H1 (cell line): ENCODE measurements around the gene HNF4A. TPM values are rescaled to one million over a fixed set of nuclear protein-coding genes. Genes with fewer than 3 reads are reported as not detected.

ENCODE experiments used
- CTCF ChIA-PET: fragments of 300-600 bp; sonication (Branson Sonifier 250); formaldehyde crosslinking; loops from one replicate; lab custom pipeline; 2021; ENCODE audit not compliant: partially characterized antibody; lab: Charles Lee
- POLR2A ChIA-PET: fragments of 300-600 bp; sonication (Branson Sonifier 250); formaldehyde crosslinking; loops from one replicate; lab custom pipeline; 2021; ENCODE audit warnings: inconsistent platforms; ENCODE audit not compliant: partially characterized antibody; lab: Charles Lee
- DNase-seq, 2 experiments: peaks; one replicate each; pipeline versions ENCODE4 v3.0.0 to v3.0.0-alpha.2; 2010 to 2022; ENCODE audit warnings: low spot score in 2 of 2, low read depth in 1 of 2, mixed read lengths in 1 of 2
- FAIRE-seq: peaks from 2 replicates; lab custom pipeline; 2011; peaks lifted over from hg19 to GRCh38; lab: Jason Lieb, UNC
- H2AFZ ChIP-seq: 2 replicates; pipeline ENCODE4 v1.8.1; 2012; ENCODE audit warnings: low read length, inconsistent platforms
- H2AK5ac ChIP-seq: 2 replicates; pipeline ENCODE4 v1.6.1; 2013; ENCODE audit warnings: low read depth, low read length
- H2BK120ac ChIP-seq: replicated peaks from 2 replicates; pipeline ENCODE3; 2013; ENCODE audit warnings: low read depth, low read length, inconsistent platforms
- H2BK12ac ChIP-seq: 2 replicates; pipeline ENCODE4 v1.6.1; 2013; ENCODE audit warnings: low read depth, low read length
- H2BK15ac ChIP-seq: 2 replicates; pipeline ENCODE4 v1.6.1; 2013; ENCODE audit warnings: low read length
- H2BK20ac ChIP-seq: 2 replicates; pipeline ENCODE4 v1.6.1; 2013; ENCODE audit warnings: low read length
- H2BK5ac ChIP-seq: 2 replicates; pipeline ENCODE4 v1.6.1; 2013; ENCODE audit warnings: low read depth, low read length
- H3K14ac ChIP-seq: 2 replicates; pipeline ENCODE4 v1.6.1; 2013; ENCODE audit warnings: inconsistent platforms; ENCODE audit not compliant: insufficient read length
- H3K18ac ChIP-seq: 2 replicates; pipeline ENCODE4 v1.6.1; 2013; ENCODE audit warnings: low read length; ENCODE audit errors: extremely low read depth
- H3K23ac ChIP-seq: 2 replicates; pipeline ENCODE4 v1.6.1; 2013; ENCODE audit warnings: inconsistent platforms; ENCODE audit not compliant: insufficient read length
- H3K23me2 ChIP-seq: 2 replicates; pipeline ENCODE4 v1.6.1; 2013; ENCODE audit warnings: low read depth, low read length
- H3K27ac ChIP-seq: 2 replicates; pipeline ENCODE4 v1.6.1; 2011; ENCODE audit warnings: low read depth, low read length, inconsistent platforms
- H3K27me3 ChIP-seq, 4 experiments: replicated peaks in 1 of 4; 1 replicate in 1 of 4; 2 replicates in 3 of 4; pipeline versions ENCODE4 v1.6.1 to v1.8.1; 2011 to 2013; ENCODE audit warnings: low read length in 3 of 4, mild to moderate bottlenecking in 3 of 4, inconsistent platforms in 2 of 4, mixed read lengths in 2 of 4, moderate library complexity in 1 of 4; ENCODE audit not compliant: control insufficient read depth in 3 of 4, insufficient read depth in 3 of 4; ENCODE audit errors: extremely low read depth in 1 of 4
- H3K36me3 ChIP-seq, 4 experiments: 2 replicates each; pipeline versions ENCODE4 v1.6.1 to v1.8.1; 2011 to 2013; ENCODE audit warnings: mild to moderate bottlenecking in 4 of 4, low read length in 3 of 4, moderate library complexity in 2 of 4, control low read depth in 1 of 4, inconsistent platforms in 1 of 4; ENCODE audit not compliant: insufficient read depth in 4 of 4, control insufficient read depth in 2 of 4
- H3K4ac ChIP-seq: replicated peaks from 2 replicates; pipeline ENCODE3; 2013; ENCODE audit warnings: low read length, low read depth, mixed read lengths, inconsistent platforms; ENCODE audit not compliant: insufficient read length
- H3K4me1 ChIP-seq, 4 experiments: replicated peaks in 1 of 4; 1 replicate in 1 of 4; 2 replicates in 3 of 4; pipeline versions ENCODE4 v1.6.1 to v1.8.1; 2011 to 2013; ENCODE audit warnings: low read length in 3 of 4, inconsistent platforms in 2 of 4, mixed read lengths in 1 of 4; ENCODE audit not compliant: insufficient read depth in 4 of 4, control insufficient read depth in 3 of 4
- H3K4me2 ChIP-seq, 2 experiments: 2 replicates each; pipeline versions ENCODE4 v1.6.1 to v1.8.1; 2011 to 2013; ENCODE audit warnings: low read depth in 2 of 2, low read length in 2 of 2, control low read depth in 1 of 2, inconsistent platforms in 1 of 2, mild to moderate bottlenecking in 1 of 2; ENCODE audit not compliant: insufficient read depth in 1 of 2
- H3K4me3 ChIP-seq, 4 experiments: fragments of 200-600, 300-600 bp in 1 of 4; sonication (generic), shearing (Covaris generic), sonication (Bioruptor Twin) in 1 of 4; 2 replicates each; pipeline versions ENCODE4 v1.5.1 to v1.8.1; 2011 to 2016; ENCODE audit warnings: low read length in 4 of 4, low read depth in 3 of 4, control low read depth in 2 of 4, inconsistent platforms in 2 of 4, mild to moderate bottlenecking in 2 of 4, mixed read lengths in 1 of 4, moderate library complexity in 1 of 4; ENCODE audit not compliant: insufficient read depth in 2 of 4; ENCODE audit errors: extremely low read depth in 1 of 4
- H3K56ac ChIP-seq: replicated peaks from 2 replicates; pipeline ENCODE3; 2013; ENCODE audit warnings: low read depth, mild to moderate bottlenecking, mixed read lengths, low read length, inconsistent platforms; ENCODE audit not compliant: insufficient read length
- H3K79me1 ChIP-seq: 2 replicates; pipeline ENCODE4 v1.6.1; 2013; ENCODE audit warnings: low read depth, low read length, control low read depth
- H3K79me2 ChIP-seq, 2 experiments: 2 replicates each; pipeline versions ENCODE4 v1.6.1 to v1.8.1; 2012 to 2013; ENCODE audit warnings: low read length in 2 of 2, mild to moderate bottlenecking in 2 of 2, inconsistent platforms in 1 of 2; ENCODE audit not compliant: insufficient read depth in 2 of 2, control insufficient read depth in 1 of 2
- H3K9ac ChIP-seq, 4 experiments: replicated peaks in 1 of 4; 1 replicate in 1 of 4; 2 replicates in 3 of 4; pipeline versions ENCODE4 v1.6.1 to v1.8.1; 2011 to 2013; ENCODE audit warnings: low read depth in 3 of 4, low read length in 3 of 4, control low read depth in 2 of 4, mild to moderate bottlenecking in 2 of 4, moderate library complexity in 2 of 4, inconsistent platforms in 1 of 4; ENCODE audit errors: extremely low read depth in 1 of 4
- H3K9me3 ChIP-seq, 2 experiments: 2 replicates each; pipeline versions ENCODE4 v1.6.1 to v1.8.1; 2012 to 2013; ENCODE audit warnings: mild to moderate bottlenecking in 2 of 2, moderate library complexity in 2 of 2, control low read depth in 1 of 2, inconsistent platforms in 1 of 2, low read depth in 1 of 2, low read length in 1 of 2, mixed read lengths in 1 of 2; ENCODE audit not compliant: insufficient read depth in 2 of 2
- H4K20me1 ChIP-seq, 2 experiments: replicated peaks in 1 of 2; 2 replicates each; pipeline versions ENCODE3 to v1.8.1; 2011 to 2013; ENCODE audit warnings: inconsistent platforms in 2 of 2, low read length in 2 of 2, mild to moderate bottlenecking in 1 of 2; ENCODE audit not compliant: insufficient read depth in 2 of 2, control insufficient read depth in 1 of 2
- H4K5ac ChIP-seq: 2 replicates; pipeline ENCODE4 v1.6.1; 2013; ENCODE audit warnings: low read length, low read depth, mixed read lengths, inconsistent platforms; ENCODE audit not compliant: insufficient read length
- H4K8ac ChIP-seq: 2 replicates; pipeline ENCODE4 v1.8.0; 2013; ENCODE audit warnings: mild to moderate bottlenecking, moderate library complexity, low read length, inconsistent platforms; ENCODE audit not compliant: insufficient read depth; ENCODE audit errors: extremely low read depth
- H4K91ac ChIP-seq: replicated peaks from 2 replicates; pipeline ENCODE3; 2013; ENCODE audit warnings: low read length, mixed read lengths, inconsistent platforms; ENCODE audit not compliant: insufficient read length
- KDM1A ChIP-seq: fragments of 200-600, 300-600 bp; sonication (generic); IDR thresholded peaks from 2 replicates; pipeline ENCODE4 v1.7.1; 2016; ENCODE audit warnings: mild to moderate bottlenecking, low read length, borderline replicate concordance
- PHF8 ChIP-seq: fragments of 200-600 bp; sonication (generic); conservative IDR thresholded peaks from 2 replicates; pipeline ENCODE4 v1.7.1; 2012; ENCODE audit warnings: low read depth, mild to moderate bottlenecking, inconsistent platforms, low read length, moderate library complexity
- RAD21 ChIP-seq, 2 experiments: IDR thresholded peaks in 1 of 2; conservative IDR thresholded peaks in 1 of 2; 2 replicates each; pipeline ENCODE4 v1.6.1; 2011; ENCODE audit warnings: low read depth in 2 of 2, low read length in 2 of 2, improper control_type of control experiment in 1 of 2, inconsistent platforms in 1 of 2, mild to moderate bottlenecking in 1 of 2, moderate library complexity in 1 of 2
- SIRT6 ChIP-seq: IDR thresholded peaks from one replicate; pipeline ENCODE4 v1.7.1; 2012; ENCODE audit warnings: low read length, inconsistent platforms
- TAF1 ChIP-seq: IDR thresholded peaks from 2 replicates; pipeline ENCODE4 v1.6.1; 2011; ENCODE audit warnings: mild to moderate bottlenecking, low read depth, low read length
- WGBS, 2 experiments: shearing (Covaris generic) in 1 of 2; methylation state at CpG; one replicate each; pipeline versions ENCODE4 v1.1.6 to v1.1.7; 2013 to 2015; ENCODE audit warnings: low lambda C conversion rate in 2 of 2, mixed read lengths in 2 of 2, inconsistent platforms in 1 of 2, low coverage in 1 of 2, missing lambda C conversion rate in 1 of 2; ENCODE audit not compliant: insufficient replicate concordance in 2 of 2, insufficient coverage in 1 of 2, insufficient read length in 1 of 2; ENCODE audit errors: extremely low coverage in 1 of 2, missing lambda C conversion rate in 1 of 2; 5-methylcytosine and 5-hydroxymethylcytosine counted together
- polyA plus RNA-seq, 7 experiments: library from polyadenylated mRNA; depleted of rRNA in 3 of 7; stranded (reverse) in 5 of 7; unstranded in 2 of 7; fragments of >200 nt in 5 of 7; fragments of 200-250 nt in 2 of 7; gene quantifications; 1 replicate in 5 of 7; 2 replicates in 1 of 7; 4 replicates in 1 of 7; pipeline versions ENCODE4 v1.2.1 to v1.2.3, GENCODE V29; 2011 to 2013; ENCODE audit warnings: missing spikeins in 2 of 7, mixed read lengths in 2 of 7
- total RNA-seq: library from RNA; stranded (reverse); fragmentation: NEBNext Ultra II Directional; extraction: Animal tissue kit (Norgen Biotek cat#: 25700); gene quantifications from 2 replicates; pipeline ENCODE4 v1.2.1, GENCODE V29; 2021

The HNF4A gene
- total and polyA plus RNA-seq, 2 of the 8 experiments (the other 6 are each of a cell fraction or from before 2014, with no cell fraction given), result 0.03 TPM; not detected in 1

DNA sequence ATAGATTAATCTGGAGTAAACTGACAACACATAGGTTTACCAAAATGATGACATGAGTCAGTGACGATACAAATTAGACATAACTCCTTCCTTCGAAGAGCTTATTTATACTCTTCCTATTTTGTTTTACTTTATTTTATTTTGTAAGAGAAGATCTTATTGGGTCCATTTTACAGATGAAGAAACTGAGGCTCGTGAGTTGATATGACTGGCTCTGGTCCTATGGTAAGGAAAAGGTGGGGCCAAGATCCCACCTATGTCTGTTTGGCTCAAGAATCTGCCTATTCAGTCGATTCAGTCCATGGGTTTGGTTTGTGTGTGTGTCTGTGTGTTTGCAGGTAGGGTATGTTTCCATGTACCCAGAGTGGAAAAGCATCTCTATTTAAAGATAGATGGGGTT is 27.1 kb upstream of the HNF4A start:
- 87% methylated on average over 4 of the region's 4 CpGs; no CpG with 5 or more reads in 1 of the 2 experiments for WGBS, 2 experiments
- H2BK5ac ChIP-seq, result no peak overlapping the region
- no peak overlapping the region for H3K9ac ChIP-seq
- no peak overlapping the region for H4K5ac ChIP-seq
- H3K4me2 ChIP-seq, result no peak overlapping the region
- no peaks in the 10 kb centered on the region for H3K9me3 ChIP-seq
- no peak overlapping the region for H2AK5ac ChIP-seq
- no peak overlapping the region for H3K4me3 ChIP-seq
- no peak overlapping the region for H2AFZ ChIP-seq
- H3K14ac ChIP-seq, result no peak overlapping the region
- DNase-seq, result no peak
- H2BK120ac ChIP-seq, result no peak overlapping the region
- no peak overlapping the region for H4K91ac ChIP-seq
- no peak overlapping the region for H3K4ac ChIP-seq
- H3K27me3 ChIP-seq, result no peaks in the 10 kb centered on the region; a peak in 1 of 7 replicates
- no peak overlapping the region for H4K8ac ChIP-seq
- TF ChIP-seq TAF1 (no peak), RAD21 (IDR thresholded peaks at IDR 0.05 in 1 of 2, conservative IDR thresholded peaks at IDR 0.05 in 1 of 2; ENCODE audit: low read depth in 2 of 2, low read length in 2 of 2) (no peak), KDM1A (0 out of 2 replicates have a peak, but pooled peaks have one; percentile 14), SIRT6 (no peak), PHF8 (no peak)
- TF ChIP-seq, all 59 proteins: peak for 1
- no peak overlapping the region for H2BK15ac ChIP-seq
- H3K18ac ChIP-seq, result no peak overlapping the region
- H3K23ac ChIP-seq, result no peak overlapping the region
- H2BK20ac ChIP-seq, result no peak overlapping the region; the same call in 1 of the 2 replicates
- no peaks in the 10 kb centered on the region for H3K36me3 ChIP-seq
- H3K27ac ChIP-seq, result no peak overlapping the region
- no peak for FAIRE-seq
- CTCF ChIA-PET, result interaction anchor here (1.2 to 4.9 kb wide), 3 partner anchors 10 to 17 kb away, joined by 3 to 40 read pairs (median 4); partner anchors contain the start of gene FITM2
- POLR2A ChIA-PET, result interaction anchor here (0.7 to 1.8 kb wide), 2 partner anchors 9 to 118 kb away, joined by 3 read pairs; partner anchors contain the start of genes OSER1 and R3HDML
- H3K79me2 ChIP-seq, result no peaks in the 10 kb centered on the region
- H2BK12ac ChIP-seq, result peak overlapping the region; percentile 68; the same call in 1 of the 2 replicates
- H3K79me1 ChIP-seq, result no peaks in the 10 kb centered on the region
- peaks cover 0 to 10% (median 4%) of the 10 kb centered on the region in 4 experiments; a peak in 6 of 7 replicates for H3K4me1 ChIP-seq
- no peaks in the 10 kb centered on the region; the same call in 1 of the 2 replicates for H3K23me2 ChIP-seq
- H3K56ac ChIP-seq, result no peak overlapping the region
- H4K20me1 ChIP-seq, result no peaks in the 10 kb centered on the region
